Ovary (tissue), 9 donors: ENCODE results near the gene IGF1R. TPM values are rescaled to one million over a fixed set of nuclear protein-coding genes. Genes with fewer than 3 reads are reported as not detected.

ENCODE experiments used
- DNase-seq, 5 donors: peaks; one replicate each; pipeline ENCODE4 v3.0.0-alpha.2; 2019 to 2020
- H3K27ac ChIP-seq, 2 donors: fragments of 200-600 bp; one replicate each; pipeline versions ENCODE4 v1.5.1 to v1.8.0; 2019 to 2022
- H3K27me3 ChIP-seq: fragments of 200-600 bp; one replicate; pipeline ENCODE4 v1.8.0; 2022
- H3K36me3 ChIP-seq: fragments of 200-600 bp; sonication (generic); one replicate; pipeline ENCODE4 v1.5.1; 2019
- H3K4me1 ChIP-seq: one replicate; pipeline ENCODE4 v1.8.1; 2013; ENCODE audit warnings: mild to moderate bottlenecking, moderate library complexity; ENCODE audit not compliant: insufficient read depth
- H3K4me3 ChIP-seq: fragments of 200-600 bp; sonication (generic); one replicate; pipeline ENCODE4 v1.5.1; 2017
- H3K9me3 ChIP-seq, 2 donors: fragments of 200-600 bp in 1 of 2; sonication (generic) in 1 of 2; one replicate each; pipeline versions ENCODE4 v1.5.1 to v1.8.1; 2013 to 2019; ENCODE audit warnings: mild to moderate bottlenecking in 1 of 2, moderate library complexity in 1 of 2
- CTCF ChIP-seq, 3 donors: fragments of 450-650 bp in 2 of 3; fragments of 200-600 bp in 1 of 3; IDR thresholded peaks; one replicate each; pipeline versions ENCODE4 v1.5.1 to v1.8.0; 2016 to 2022; ENCODE audit warnings: antibody characterized with exemption in 3 of 3, mild to moderate bottlenecking in 1 of 3
- EP300 ChIP-seq: sonication (generic); formaldehyde crosslinking; IDR thresholded peaks from one replicate; pipeline ENCODE4 v1.6.1; 2017; ENCODE audit warnings: antibody characterized with exemption
- POLR2A ChIP-seq: fragments of 450-650 bp; IDR thresholded peaks from one replicate; pipeline ENCODE4 v1.6.1; 2017; ENCODE audit warnings: antibody characterized with exemption, mild to moderate bottlenecking, moderate library complexity
- WGBS, 3 donors: extraction: QIAGEN DNeasy Blood & Tissue Kit in 1 of 3; methylation state at CpG; one replicate each; pipeline versions ENCODE4 v1.1.5 to v1.1.7; 2013 to 2017; 5-methylcytosine and 5-hydroxymethylcytosine counted together
- intact Hi-C, 4 donors: fragments of 100-400 bp; cut with DNase I; formaldehyde crosslinking; loops; one replicate each; pipeline versions ENCODE4 v1.11.0 to v1.15.1; 2022 to 2023
- polyA plus RNA-seq, 2 donors: library from polyadenylated mRNA; stranded (reverse); fragments of 200-250 nt in 1 of 2; fragments of 350-450 nt in 1 of 2; fragmentation: Illumina TruSeq in 1 of 2; extraction: RNeasy Lipid Tissue Mini Kit (QIAGEN cat#74804) in 1 of 2; gene quantifications; one replicate each; pipeline ENCODE4 v1.2.3, GENCODE V29; 2013 to 2014
- total RNA-seq, 7 donors: library from RNA; depleted of rRNA in 2 of 7; stranded (reverse); fragments of >200 nt in 2 of 7; fragmentation: NEBNext Ultra II Directional in 3 of 7; extraction: Animal tissue kit (Norgen Biotek cat#: 25700) in 3 of 7; gene quantifications; one replicate each; pipeline versions ENCODE4 v1.1.0 to v1.2.4, GENCODE V29; 2016 to 2023
- donor health status: DM: no; HTN: no; CAD: no; lungs with moderate emphysema.
- donor health status: DM: no; HTN: no; CAD: no.
- donor health status: Bipolar disorder and iron deficiency.
- donor health status: DM: yes; HTN: yes; CAD: no.
- donor health status: DM: no; HTN: no; CAD: no.
- donor health status: DM: yes; HTN: yes; CAD: no.

The IGF1R gene
- total and polyA plus RNA-seq, 9 donors: 15.4 to 88.7 (median 68.9) TPM

- Histone ChIP-seq H3K4me1 (peaks cover 38% of the 10 kb centered on the region), H3K27me3 (no peaks in the 10 kb centered on the region), H3K4me3 (no peak overlapping the region), H3K36me3 (no peaks in the 10 kb centered on the region), H3K27ac (no peak overlapping the region), H3K9me3 (no peaks in the 10 kb centered on the region)
- intact Hi-C loops: no loop called here
- WGBS, 3 donors: 24 to 35% (median 27%) methylated on average over 6 of the region's 6 CpGs
- DNase-seq: no peak
- TF ChIP-seq CTCF (IDR thresholded peaks at IDR 0.05) (no peak), EP300 (no peak), POLR2A (no peak)
Observed at GRCh38 chr15:98703126-98703685, 54.9 kb downstream of the IGF1R start.

GRCh38 chr15:98705070-98705469, 56.7 kb downstream of the IGF1R start:
- WGBS, 3 donors: 96 to 99% (median 98%) methylated on average over 4 of the region's 4 CpGs
- Histone ChIP-seq H3K27ac (no peak overlapping the region), H3K36me3 (no peaks in the 10 kb centered on the region), H3K4me3 (no peak overlapping the region), H3K27me3 (no peaks in the 10 kb centered on the region), H3K4me1 (peaks cover 32% of the 10 kb centered on the region), H3K9me3 (no peaks in the 10 kb centered on the region)
- intact Hi-C loops: no loop called here
- DNase-seq: no peak
- TF ChIP-seq POLR2A: no peak
- no peak for TF ChIP-seq CTCF (IDR thresholded peaks at IDR 0.05)
- no peak for TF ChIP-seq EP300

- Histone ChIP-seq H3K36me3 (no peaks in the 10 kb centered on the region), H3K4me1 (peaks cover 28% of the 10 kb centered on the region), H3K27me3 (no peaks in the 10 kb centered on the region), H3K9me3 (no peaks in the 10 kb centered on the region), H3K27ac (no peak overlapping the region), H3K4me3 (no peak overlapping the region)
- intact Hi-C loops: no loop called here
- TF ChIP-seq EP300 (no peak), POLR2A (no peak), CTCF (IDR thresholded peaks at IDR 0.05) (no peak)
- 43 to 77% (median 68%) methylated on average over 1 of the region's 1 CpG for WGBS, 3 donors
- no peak for DNase-seq
Observed at GRCh38 chr15:98706387-98706786, 58.0 kb downstream of the IGF1R start.

- Histone ChIP-seq H3K27ac (no peak overlapping the region), H3K9me3 (no peaks in the 10 kb centered on the region), H3K4me1 (peaks cover 27% of the 10 kb centered on the region), H3K27me3 (no peaks in the 10 kb centered on the region), H3K36me3 (no peaks in the 10 kb centered on the region), H3K4me3 (no peak overlapping the region)
- no peak for TF ChIP-seq POLR2A
- 91 to 96% (median 92%) methylated on average over 13 of the region's 13 CpGs for WGBS, 3 donors
- DNase-seq: no peak
- intact Hi-C loops: no loop called here
Observed at GRCh38 chr15:98706986-98707385, 58.6 kb downstream of the IGF1R start.

GRCh38 chr15:98708037-98708590, 59.8 kb downstream of the IGF1R start:
- DNase-seq: no peak
- no peak for TF ChIP-seq EP300
- no peak for TF ChIP-seq POLR2A
- TF ChIP-seq CTCF (IDR thresholded peaks at IDR 0.05): no peak
- intact Hi-C loops: no loop called here
- H3K36me3 ChIP-seq: no peaks in the 10 kb centered on the region
- peaks cover 26% of the 10 kb centered on the region for H3K4me1 ChIP-seq
- H3K27ac ChIP-seq: no peak overlapping the region
- WGBS, 3 donors: 93 to 96% (median 94%) methylated on average over 10 of the region's 10 CpGs
- H3K9me3 ChIP-seq: no peaks in the 10 kb centered on the region
- no peak overlapping the region for H3K4me3 ChIP-seq
- no peaks in the 10 kb centered on the region for H3K27me3 ChIP-seq
